Thyroid gland (tissue), 4 donors: ENCODE data around the gene PTPN14. TPM values are rescaled to one million over a fixed set of nuclear protein-coding genes. Genes with fewer than 3 reads are reported as not detected.

ENCODE experiments used
- DNase-seq, 2 donors: peaks; one replicate each; pipeline ENCODE4 v3.0.0-alpha.2; 2019
- H3K27ac ChIP-seq, 3 donors: fragments of 200-600 bp; sonication (generic); 1 replicate in 2 of 3; 2 replicates in 1 of 3; pipeline ENCODE4 v1.5.1; 2016 to 2019; ENCODE audit warnings: mild to moderate bottlenecking in 1 of 3, moderate library complexity in 1 of 3
- H3K27me3 ChIP-seq: fragments of 200-600 bp; sonication (generic); one replicate; pipeline ENCODE4 v1.5.1; 2019
- H3K36me3 ChIP-seq, 2 donors: fragments of 200-600 bp; sonication (generic); one replicate each; pipeline ENCODE4 v1.5.1; 2016 to 2019
- H3K4me1 ChIP-seq, 2 donors: fragments of 200-600 bp; sonication (generic); one replicate each; pipeline ENCODE4 v1.5.1; 2017 to 2019
- H3K4me3 ChIP-seq, 3 donors: fragments of 200-600 bp; sonication (generic); replicated peaks in 1 of 3; 1 replicate in 2 of 3; 2 replicates in 1 of 3; pipeline ENCODE4 v1.5.1; 2016; ENCODE audit warnings: mild to moderate bottlenecking in 1 of 3
- H3K9me3 ChIP-seq: fragments of 200-600 bp; sonication (generic); one replicate; pipeline ENCODE4 v1.5.1; 2017
- CTCF ChIP-seq, 6 experiments: fragments of 200-600 bp in 3 of 6; fragments of 450-650 bp in 3 of 6; sonication (generic) in 3 of 6; IDR thresholded peaks; one replicate each; pipeline ENCODE4 v1.5.1; 2016 to 2019; ENCODE audit warnings: antibody characterized with exemption in 6 of 6, mild to moderate bottlenecking in 2 of 6, inconsistent platforms in 1 of 6, moderate library complexity in 1 of 6
- POLR2A ChIP-seq, 2 donors: fragments of 450-650 bp; IDR thresholded peaks; one replicate each; pipeline ENCODE4 v1.6.1; 2017; ENCODE audit warnings: antibody characterized with exemption in 2 of 2, mild to moderate bottlenecking in 2 of 2, moderate library complexity in 1 of 2
- WGBS, 2 donors: methylation state at CpG; one replicate each; pipeline ENCODE4 v1.1.5; 2017; 5-methylcytosine and 5-hydroxymethylcytosine counted together
- intact Hi-C: fragments of 100-400 bp; cut with DNase I; formaldehyde crosslinking; loops from one replicate; pipeline ENCODE4 v1.15.1; 2023
- total RNA-seq, 4 donors: library from RNA; depleted of rRNA; stranded (reverse); fragments of >200 nt; gene quantifications; one replicate each; pipeline ENCODE4 v1.2.3, GENCODE V29; 2016

The PTPN14 gene
- total RNA-seq, 4 donors from 2014 or later: 28.1 to 33.4 (median 31.8) TPM

DNA sequence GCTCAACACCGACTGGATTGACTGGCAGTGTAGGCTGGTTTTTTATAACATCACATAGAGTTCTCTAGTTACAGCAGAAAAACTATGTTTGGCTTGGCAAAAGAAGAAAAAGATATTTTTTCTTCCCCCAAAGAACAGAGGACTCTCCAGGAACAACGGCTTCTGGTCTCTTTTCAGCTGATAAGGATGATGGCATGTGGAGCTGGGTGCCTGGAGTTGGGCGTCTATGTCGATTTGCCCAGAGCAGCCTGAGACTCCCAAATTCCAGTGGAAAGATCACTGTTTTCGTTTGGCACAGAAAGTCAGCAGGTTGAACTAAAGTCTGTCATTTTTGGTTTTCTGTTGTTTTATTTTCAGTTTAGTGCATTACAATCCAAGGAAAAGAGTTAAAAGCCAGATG, 179.3 kb downstream of the PTPN14 start:
- intact Hi-C loops: no loop called here
- Histone ChIP-seq H3K4me1 (peaks cover 0 to 3% of the 10 kb centered on the region in 2 donors), H3K27ac (no peak overlapping the region), H3K27me3 (no peaks in the 10 kb centered on the region), H3K9me3 (no peaks in the 10 kb centered on the region), H3K4me3 (no peak overlapping the region), H3K36me3 (no peaks in the 10 kb centered on the region)
- DNase-seq: no peak
- WGBS, 2 donors: 60 to 72% methylated on average over 5 of the region's 5 CpGs
- TF ChIP-seq CTCF (IDR thresholded peaks at IDR 0.05) (no peak), POLR2A (IDR thresholded peaks at IDR 0.05) (no peak)

GRCh38 chr1:214370615-214371014, 180.8 kb downstream of the PTPN14 start:
- Histone ChIP-seq H3K36me3 (no peaks in the 10 kb centered on the region), H3K27me3 (no peaks in the 10 kb centered on the region), H3K4me1 (no peaks in the 10 kb centered on the region), H3K27ac (no peak overlapping the region), H3K4me3 (no peak overlapping the region), H3K9me3 (no peaks in the 10 kb centered on the region)
- 89 to 94% methylated on average over 3 of the region's 3 CpGs for WGBS, 2 donors
- TF ChIP-seq POLR2A (IDR thresholded peaks at IDR 0.05): no peak
- no peak for TF ChIP-seq CTCF (IDR thresholded peaks at IDR 0.05)
- intact Hi-C loops: no loop called here
- no peak for DNase-seq

DNA sequence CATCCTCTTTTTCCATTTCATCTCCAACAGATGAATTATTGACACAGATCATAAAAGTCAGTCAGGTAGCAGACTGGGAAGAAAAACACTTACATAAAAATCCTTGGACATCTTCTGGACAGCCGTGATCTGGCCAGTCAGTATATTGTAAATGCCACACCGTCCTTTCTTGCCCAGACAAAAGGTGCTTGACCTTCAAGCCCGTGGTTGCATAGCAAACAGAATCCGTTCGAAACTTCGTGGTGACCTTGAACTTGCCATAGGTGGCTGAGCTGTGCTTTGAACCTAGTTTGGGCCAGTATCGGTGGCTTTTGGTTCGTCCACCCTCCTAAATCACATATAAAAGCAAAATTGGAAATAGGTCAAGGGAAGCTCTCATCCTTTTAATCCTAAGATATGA, 182.0 kb downstream of the PTPN14 start:
- intact Hi-C loops: no loop called here
- Histone ChIP-seq H3K27me3 (no peaks in the 10 kb centered on the region), H3K36me3 (no peaks in the 10 kb centered on the region), H3K9me3 (no peaks in the 10 kb centered on the region), H3K27ac (no peak overlapping the region), H3K4me1 (no peaks in the 10 kb centered on the region), H3K4me3 (no peak overlapping the region)
- no peak for DNase-seq
- WGBS, 2 donors: 92% methylated on average over 8 of the region's 8 CpGs
- TF ChIP-seq POLR2A (IDR thresholded peaks at IDR 0.05) (no peak), CTCF (IDR thresholded peaks at IDR 0.05) (no peak)

- no peak for DNase-seq
- Histone ChIP-seq H3K27ac (no peak overlapping the region), H3K4me3 (no peak overlapping the region), H3K36me3 (peaks cover 0 to 7% of the 10 kb centered on the region in 2 donors), H3K4me1 (peaks cover 0 to 7% of the 10 kb centered on the region in 2 donors), H3K9me3 (no peaks in the 10 kb centered on the region), H3K27me3 (no peaks in the 10 kb centered on the region)
- 91 to 93% methylated on average over 5 of the region's 5 CpGs for WGBS, 2 donors
- TF ChIP-seq POLR2A (IDR thresholded peaks at IDR 0.05) (no peak), CTCF (IDR thresholded peaks at IDR 0.05) (no peak)
- intact Hi-C loops: no loop called here
Measured at GRCh38 chr1:214367841-214368240, 183.6 kb downstream of the PTPN14 start.

- no peaks in the 10 kb centered on the region for H3K27me3 ChIP-seq
- H3K4me1 ChIP-seq: peaks cover 0 to 12% of the 10 kb centered on the region in 2 donors
- intact Hi-C loops: no loop called here
- H3K9me3 ChIP-seq: no peaks in the 10 kb centered on the region
- WGBS, 2 donors: 83 to 84% methylated on average over 4 of the region's 4 CpGs
- DNase-seq: no peak
- H3K27ac ChIP-seq: no peak overlapping the region
- no peak overlapping the region for H3K4me3 ChIP-seq
- TF ChIP-seq POLR2A (IDR thresholded peaks at IDR 0.05): no peak
- no peak for TF ChIP-seq CTCF (IDR thresholded peaks at IDR 0.05)
- H3K36me3 ChIP-seq: peaks cover 0 to 9% of the 10 kb centered on the region in 2 donors
Measured at GRCh38 chr1:214364786-214365295, 186.6 kb downstream of the PTPN14 start.
